A673 (cell line): Measurements from ENCODE around the gene CCM2. TPM values are rescaled to one million over a fixed set of nuclear protein-coding genes. Genes with fewer than 3 reads are reported as not detected.

Experiments used
- BruUV-seq: library from RNA; stranded (reverse); fragments of 400-500 nt; replicated peaks from 2 replicates; lab custom pipeline; 2021; lab: Mats Ljungman, UMichigan
- CTCF ChIA-PET: fragments of 300-600 bp; sonication (Branson Sonifier 250); formaldehyde crosslinking; loops from one replicate; lab custom pipeline; 2022; ENCODE audit warnings: antibody characterized with exemption; lab: Charles Lee
- POLR2A ChIA-PET: fragments of 300-600 bp; sonication (Branson Sonifier 250); formaldehyde crosslinking; loops from one replicate; lab custom pipeline; 2022; ENCODE audit warnings: antibody characterized with exemption; ENCODE audit not compliant: low non-redundant PET; lab: Charles Lee
- DNase-seq: peaks from one replicate; pipeline ENCODE4 v3.0.0-alpha.2; 2015; ENCODE audit warnings: low spot score
- H3K27ac ChIP-seq: fragments of 200-600 bp; sonication (generic); 2 replicates; pipeline ENCODE4 v1.5.1; 2016; ENCODE audit warnings: mixed run types, low read depth, mild to moderate bottlenecking, mixed read lengths, antibody characterized with exemption, low read length; ENCODE audit not compliant: poor library complexity, severe bottlenecking
- H3K27me3 ChIP-seq: fragments of 200-600 bp; sonication (generic); replicated peaks from 2 replicates; pipeline ENCODE4 v1.6.1; 2017; ENCODE audit warnings: mixed run types, low read depth, mild to moderate bottlenecking, mixed read lengths, antibody characterized with exemption, low read length; ENCODE audit not compliant: insufficient read depth, poor library complexity
- H3K36me3 ChIP-seq: fragments of 200-600 bp; sonication (generic); 2 replicates; pipeline ENCODE4 v1.6.1; 2016; ENCODE audit warnings: mixed run types, mild to moderate bottlenecking, mixed read lengths, antibody characterized with exemption, low read length; ENCODE audit not compliant: insufficient read depth, poor library complexity, severe bottlenecking
- H3K4me1 ChIP-seq: fragments of 200-600 bp; sonication (generic); 2 replicates; pipeline ENCODE4 v1.6.1; 2017; ENCODE audit warnings: mixed run types, mild to moderate bottlenecking, mixed read lengths, antibody characterized with exemption, low read length; ENCODE audit not compliant: insufficient read depth, poor library complexity, severe bottlenecking
- H3K4me3 ChIP-seq: fragments of 200-600 bp; sonication (generic); 2 replicates; pipeline ENCODE4 v1.5.1; 2016; ENCODE audit warnings: low read depth, mixed run types, mild to moderate bottlenecking, mixed read lengths, low read length; ENCODE audit not compliant: poor library complexity, severe bottlenecking
- H3K9me3 ChIP-seq: fragments of 200-600 bp; sonication (generic); 2 replicates; pipeline ENCODE4 v1.6.1; 2016; ENCODE audit warnings: mixed run types, low read depth, mild to moderate bottlenecking, mixed read lengths, antibody characterized with exemption, low read length; ENCODE audit not compliant: poor library complexity, severe bottlenecking
- CTCF ChIP-seq: fragments of 300-800, 200-600 bp; sonication (generic); conservative IDR thresholded peaks from 2 replicates; pipeline ENCODE4 v1.5.1; 2017; ENCODE audit warnings: low read depth, mild to moderate bottlenecking, antibody characterized with exemption, low read length, moderate library complexity, mixed read lengths
- EZH2 ChIP-seq: fragments of 200-600 bp; sonication (generic); IDR thresholded peaks from 2 replicates; pipeline ENCODE4 v1.6.1; 2017; ENCODE audit warnings: borderline replicate concordance, low read depth, mild to moderate bottlenecking, mixed read lengths, antibody characterized with exemption, low read length; ENCODE audit not compliant: poor library complexity, severe bottlenecking
- intact Hi-C: fragments of 100-400 bp; cut with micrococcal nuclease; formaldehyde crosslinking; loops from one replicate; pipeline ENCODE4 v1.10.0; 2022; ENCODE audit not compliant: unreplicated experiment
- total RNA-seq: library from RNA; stranded (reverse); gene quantifications from 2 replicates; pipeline ENCODE4 v1.2.3, GENCODE V29; 2021

CCM2 gene
- total RNA-seq, 1 experiment from 2014 or later, result 35.2 TPM

- TF ChIP-seq CTCF (no peak), EZH2 (no peak)
- DNase-seq, result no peak
- Histone ChIP-seq H3K4me1 (no peaks in the 10 kb centered on the region), H3K4me3 (no peak overlapping the region), H3K27ac (no peak overlapping the region), H3K9me3 (no peaks in the 10 kb centered on the region), H3K36me3 (peaks cover 69% of the 10 kb centered on the region), H3K27me3 (no peaks in the 10 kb centered on the region)
- no TSS peak for BruUV-seq
- intact Hi-C loops, result no loop called here
- CTCF ChIA-PET, result no interaction called here
- POLR2A ChIA-PET, result no interaction called here
Measured at GRCh38 chr7:45099891-45100760, 100.1 kb downstream of the CCM2 start.

- Histone ChIP-seq H3K4me1 (no peaks in the 10 kb centered on the region), H3K4me3 (no peak overlapping the region), H3K27me3 (no peaks in the 10 kb centered on the region), H3K9me3 (no peaks in the 10 kb centered on the region), H3K27ac (no peak overlapping the region), H3K36me3 (peaks cover 76% of the 10 kb centered on the region)
- intact Hi-C loops, result no loop called here
- BruUV-seq, result no TSS peak
- CTCF ChIA-PET, result no interaction called here
- POLR2A ChIA-PET, result no interaction called here
- no peak for DNase-seq
- no peak for TF ChIP-seq CTCF
- TF ChIP-seq EZH2, result no peak
Measured at GRCh38 chr7:45100761-45101480, 100.9 kb downstream of the CCM2 start.

GRCh38 chr7:45101748-45102147 is 101.7 kb downstream of the CCM2 start:
- Histone ChIP-seq H3K27ac (no peak overlapping the region), H3K36me3 (peaks cover 84% of the 10 kb centered on the region), H3K4me1 (no peaks in the 10 kb centered on the region), H3K9me3 (no peaks in the 10 kb centered on the region), H3K27me3 (no peaks in the 10 kb centered on the region), H3K4me3 (no peak overlapping the region)
- ChIA-PET POLR2A (no interaction called here), CTCF (no interaction called here)
- no peak for DNase-seq
- intact Hi-C loops, result no loop called here
- TF ChIP-seq CTCF (no peak), EZH2 (no peak)
- no TSS peak for BruUV-seq
